Measurements from ENCODE around the gene FAHD2A. TPM values are rescaled to one million over a fixed set of nuclear protein-coding genes. Genes with fewer than 3 reads are reported as not detected.

FAHD2A gene
- total RNA-seq, 2 donors from 2014 or later: 22.8 to 31.4 TPM

- Mint-ChIP-seq H3K27ac (no peak overlapping the region), H3K36me3 (no peaks in the 10 kb centered on the region), H3K4me1 (ENCODE audit: low read depth in 2 of 2) (no peaks in the 10 kb centered on the region), H3K27me3 (peaks cover 2 to 10% of the 10 kb centered on the region in 2 donors), H3K9me3 (no peaks in the 10 kb centered on the region), H3K4me3 (no peak overlapping the region)
- DNase-seq (ENCODE audit: low spot score) (no peak), ATAC-seq (no peak)
Observed at GRCh38 chr2:95380731-95381130, 21.8 kb upstream of the FAHD2A start.

- ATAC-seq: peak in 1 of 2 donors; percentile 2
- no peak for DNase-seq (ENCODE audit: low spot score)
- H3K27me3 Mint-ChIP-seq: peaks cover 2 to 10% of the 10 kb centered on the region in 2 donors
- no peaks in the 10 kb centered on the region for H3K36me3 Mint-ChIP-seq
- H3K4me3 Mint-ChIP-seq: no peak overlapping the region
- H3K9me3 Mint-ChIP-seq: no peaks in the 10 kb centered on the region
- H3K27ac Mint-ChIP-seq: no peak overlapping the region
- no peaks in the 10 kb centered on the region for H3K4me1 Mint-ChIP-seq (ENCODE audit: low read depth in 2 of 2)
Observed at GRCh38 chr2:95381212-95382191, 21.0 kb upstream of the FAHD2A start.

- no peak overlapping the region for H3K27ac Mint-ChIP-seq
- peaks cover 3 to 10% of the 10 kb centered on the region in 2 donors for H3K27me3 Mint-ChIP-seq
- DNase-seq (ENCODE audit: low spot score) (no peak), ATAC-seq (no peak)
- no peaks in the 10 kb centered on the region for H3K36me3 Mint-ChIP-seq
- H3K4me3 Mint-ChIP-seq: no peak overlapping the region
- H3K4me1 Mint-ChIP-seq (ENCODE audit: low read depth in 2 of 2): no peaks in the 10 kb centered on the region
- no peaks in the 10 kb centered on the region for H3K9me3 Mint-ChIP-seq
Observed at GRCh38 chr2:95382192-95382591, 20.3 kb upstream of the FAHD2A start.

GRCh38 chr2:95382686-95383634 lies 19.5 kb upstream of the FAHD2A start:
- Mint-ChIP-seq H3K4me1 (ENCODE audit: low read depth in 2 of 2) (no peaks in the 10 kb centered on the region), H3K9me3 (no peaks in the 10 kb centered on the region), H3K27me3 (peaks cover 3 to 10% of the 10 kb centered on the region in 2 donors), H3K27ac (no peak overlapping the region), H3K36me3 (no peaks in the 10 kb centered on the region), H3K4me3 (no peak overlapping the region)
- no peak for DNase-seq (ENCODE audit: low spot score)
- no peak for ATAC-seq

DNA sequence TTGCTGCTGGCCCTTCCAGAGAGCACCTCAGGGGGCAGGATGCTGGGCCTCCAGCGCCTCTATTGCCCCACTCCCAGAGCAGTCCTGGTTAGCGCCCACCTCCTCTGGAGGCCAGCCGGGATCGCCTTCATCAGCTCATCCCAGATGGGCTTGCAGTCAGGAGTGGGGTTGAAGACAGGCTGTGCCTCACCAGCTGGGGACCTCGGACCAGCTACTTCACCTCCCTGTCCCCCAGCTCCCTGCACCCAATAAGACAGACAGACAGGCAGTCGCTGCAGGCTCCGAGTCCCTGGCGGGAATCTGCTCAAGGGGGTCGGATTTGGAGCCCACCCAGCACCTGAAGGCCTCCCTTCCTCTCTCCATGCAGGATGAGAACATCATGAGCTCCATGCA lies 18.9 kb upstream of the FAHD2A start:
- Mint-ChIP-seq H3K4me3 (no peak overlapping the region), H3K4me1 (ENCODE audit: low read depth in 2 of 2) (no peaks in the 10 kb centered on the region), H3K36me3 (no peaks in the 10 kb centered on the region), H3K27ac (no peak overlapping the region), H3K27me3 (peaks cover 3 to 10% of the 10 kb centered on the region in 2 donors), H3K9me3 (no peaks in the 10 kb centered on the region)
- DNase-seq (ENCODE audit: low spot score): no peak
- ATAC-seq: no peak

DNA sequence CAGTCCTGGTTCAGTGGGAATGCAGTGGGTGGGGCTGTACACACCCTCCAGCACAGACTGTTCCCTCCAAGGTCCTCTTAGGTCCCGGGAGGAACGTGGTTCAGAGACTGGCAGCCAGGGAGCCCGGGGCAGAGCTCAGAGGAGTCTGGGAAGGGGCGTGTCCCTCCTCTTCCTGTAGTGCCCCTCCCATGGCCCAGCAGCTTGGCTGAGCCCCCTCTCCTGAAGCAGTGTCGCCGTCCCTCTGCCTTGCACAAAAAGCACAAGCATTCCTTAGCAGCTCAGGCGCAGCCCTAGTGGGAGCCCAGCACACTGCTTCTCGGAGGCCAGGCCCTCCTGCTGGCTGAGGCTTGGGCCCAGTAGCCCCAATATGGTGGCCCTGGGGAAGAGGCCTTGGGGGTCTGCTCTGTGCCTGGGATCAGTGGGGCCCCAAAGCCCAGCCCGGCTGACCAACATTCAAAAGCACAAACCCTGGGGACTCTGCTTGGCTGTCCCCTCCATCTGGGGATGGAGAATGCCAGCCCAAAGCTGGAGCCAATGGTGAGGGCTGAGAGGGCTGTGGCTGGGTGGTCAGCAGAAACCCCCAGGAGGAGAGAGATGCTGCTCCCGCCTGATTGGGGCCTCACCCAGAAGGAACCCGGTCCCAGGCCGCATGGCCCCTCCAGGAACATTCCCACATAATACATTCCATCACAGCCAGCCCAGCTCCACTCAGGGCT lies 17.5 kb upstream of the FAHD2A start:
- Mint-ChIP-seq H3K36me3 (no peaks in the 10 kb centered on the region), H3K4me3 (no peak overlapping the region), H3K9me3 (no peaks in the 10 kb centered on the region), H3K27ac (no peak overlapping the region), H3K27me3 (peaks cover 3 to 6% of the 10 kb centered on the region in 2 donors), H3K4me1 (ENCODE audit: low read depth in 2 of 2) (no peaks in the 10 kb centered on the region)
- DNase-seq (ENCODE audit: low spot score) (no peak), ATAC-seq (no peak)

- H3K4me3 Mint-ChIP-seq: no peak overlapping the region
- no peak for DNase-seq (ENCODE audit: low spot score)
- no peaks in the 10 kb centered on the region for H3K36me3 Mint-ChIP-seq
- ATAC-seq: no peak
- H3K9me3 Mint-ChIP-seq: no peaks in the 10 kb centered on the region
- H3K27me3 Mint-ChIP-seq: peaks cover 0 to 3% of the 10 kb centered on the region in 2 donors
- H3K27ac Mint-ChIP-seq: no peak overlapping the region
- no peaks in the 10 kb centered on the region for H3K4me1 Mint-ChIP-seq (ENCODE audit: low read depth in 2 of 2)
Observed at GRCh38 chr2:95385570-95385984, 16.9 kb upstream of the FAHD2A start.

DNA sequence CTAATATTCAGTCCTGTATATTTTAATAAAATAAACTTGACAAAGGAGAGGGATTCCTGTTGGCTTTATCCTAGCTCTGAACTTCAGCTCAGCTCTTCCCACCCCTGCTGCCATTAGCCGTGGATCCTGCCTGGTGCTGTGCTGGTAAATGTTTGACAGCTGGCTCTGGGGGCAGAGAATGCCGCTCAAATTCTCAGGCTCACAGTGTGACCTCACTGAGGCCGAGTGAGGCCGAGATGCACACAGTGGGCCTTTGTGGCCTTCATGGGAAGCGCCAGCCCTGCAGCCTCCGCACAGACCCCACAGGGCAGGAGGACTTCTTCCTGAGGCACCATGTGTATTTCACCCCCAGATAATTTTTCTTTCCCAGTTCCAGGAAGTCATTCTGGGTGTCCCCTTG lies 16.5 kb upstream of the FAHD2A start:
- no peak overlapping the region for H3K4me3 Mint-ChIP-seq
- no peak overlapping the region for H3K27ac Mint-ChIP-seq
- ATAC-seq (no peak), DNase-seq (ENCODE audit: low spot score) (no peak)
- H3K36me3 Mint-ChIP-seq: no peaks in the 10 kb centered on the region
- no peaks in the 10 kb centered on the region for H3K4me1 Mint-ChIP-seq (ENCODE audit: low read depth in 2 of 2)
- H3K9me3 Mint-ChIP-seq: no peaks in the 10 kb centered on the region
- peaks cover 0 to 3% of the 10 kb centered on the region in 2 donors for H3K27me3 Mint-ChIP-seq

- Mint-ChIP-seq H3K9me3 (no peaks in the 10 kb centered on the region), H3K27ac (no peak overlapping the region), H3K4me3 (no peak overlapping the region), H3K4me1 (ENCODE audit: low read depth in 2 of 2) (no peaks in the 10 kb centered on the region), H3K27me3 (peaks cover 0 to 3% of the 10 kb centered on the region in 2 donors), H3K36me3 (no peaks in the 10 kb centered on the region)
- no peak for DNase-seq (ENCODE audit: low spot score)
- no peak for ATAC-seq
Observed at GRCh38 chr2:95387358-95387757, 15.2 kb upstream of the FAHD2A start.

DNA sequence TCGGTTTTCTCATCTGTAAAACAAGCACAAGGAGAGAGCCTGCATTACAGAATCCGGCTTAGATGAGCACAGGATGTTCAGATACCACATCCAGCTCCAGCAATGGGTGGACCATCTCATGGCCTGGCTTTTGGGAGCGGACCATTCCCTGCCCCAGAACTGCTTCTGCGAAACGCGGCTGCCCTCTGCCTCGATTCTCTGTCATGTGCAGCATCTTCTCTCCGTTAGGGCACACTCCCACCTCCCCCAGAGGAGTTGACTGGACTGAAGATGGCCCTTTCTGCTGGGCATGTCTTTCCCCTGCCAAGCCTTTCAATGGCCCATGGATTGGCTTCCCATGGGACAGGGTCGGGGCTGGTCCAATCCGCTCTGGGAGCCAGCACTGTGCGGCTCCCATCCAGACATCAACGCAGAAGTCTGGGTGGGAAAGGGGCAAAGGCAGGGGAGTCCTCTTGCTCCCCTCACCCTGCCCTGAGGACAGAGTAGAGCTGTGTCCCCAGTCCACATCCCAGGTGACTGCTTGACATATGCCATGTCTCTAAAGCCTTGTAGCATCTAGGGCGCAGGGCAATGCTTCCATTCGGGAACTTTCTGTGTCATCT lies 14.3 kb upstream of the FAHD2A start:
- Mint-ChIP-seq H3K27me3 (peaks cover 0 to 3% of the 10 kb centered on the region in 2 donors), H3K4me1 (ENCODE audit: low read depth in 2 of 2) (no peaks in the 10 kb centered on the region), H3K9me3 (no peaks in the 10 kb centered on the region), H3K36me3 (no peaks in the 10 kb centered on the region), H3K4me3 (no peak overlapping the region), H3K27ac (no peak overlapping the region)
- ATAC-seq: no peak
- no peak for DNase-seq (ENCODE audit: low spot score)

- no peak for DNase-seq (ENCODE audit: low spot score)
- Mint-ChIP-seq H3K4me1 (ENCODE audit: low read depth in 2 of 2) (no peaks in the 10 kb centered on the region), H3K9me3 (no peaks in the 10 kb centered on the region), H3K27ac (no peak overlapping the region), H3K4me3 (no peak overlapping the region), H3K27me3 (peaks cover 0 to 3% of the 10 kb centered on the region in 2 donors), H3K36me3 (no peaks in the 10 kb centered on the region)
- peak in 1 of 2 donors; percentile 16 for ATAC-seq
Observed at GRCh38 chr2:95388856-95389244, 13.7 kb upstream of the FAHD2A start.

DNA sequence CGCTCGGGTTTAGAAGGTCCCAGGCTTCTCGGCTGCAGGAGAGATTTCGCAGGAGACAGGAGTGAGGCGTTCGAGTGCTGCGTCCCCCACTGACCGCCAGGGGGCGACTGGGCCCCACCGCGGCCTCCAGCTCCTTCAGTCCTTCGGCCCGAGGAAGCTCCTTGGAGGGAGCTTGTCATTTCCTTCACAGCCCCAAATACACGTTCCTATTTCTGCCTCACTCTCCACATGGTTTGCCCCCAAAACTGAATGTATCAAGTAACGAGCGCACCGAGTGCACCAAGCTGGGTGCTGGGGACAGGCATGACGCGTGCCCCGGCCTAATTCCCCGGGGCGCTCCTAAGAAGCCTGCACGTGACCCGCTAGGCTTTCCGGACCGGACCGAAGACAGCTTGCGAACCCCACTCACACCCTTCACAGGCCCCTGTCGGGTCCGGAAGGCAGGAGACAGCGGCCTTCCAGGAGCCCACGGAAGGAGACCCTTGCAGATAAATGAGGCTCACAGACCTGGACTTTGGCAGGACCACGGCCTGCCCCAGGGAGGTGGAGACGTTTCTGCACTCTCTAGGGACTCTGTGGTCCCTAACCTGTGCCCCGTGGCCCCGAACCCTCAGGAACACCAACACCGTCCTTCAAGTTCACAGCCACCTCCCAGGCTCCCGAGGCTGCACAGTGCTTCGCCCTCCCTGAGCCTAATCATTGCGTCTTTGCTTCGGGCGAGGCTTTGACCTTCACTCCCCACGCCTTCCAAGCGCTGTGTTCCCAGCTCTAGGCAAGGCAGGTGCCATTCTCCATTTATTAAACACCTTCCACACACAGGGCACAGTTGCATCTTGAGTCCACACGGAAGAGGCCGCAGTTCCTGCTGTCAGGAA lies 13.0 kb upstream of the FAHD2A start:
- Mint-ChIP-seq H3K9me3 (no peaks in the 10 kb centered on the region), H3K27ac (no peak overlapping the region), H3K4me3 (no peak overlapping the region), H3K4me1 (ENCODE audit: low read depth in 2 of 2) (no peaks in the 10 kb centered on the region), H3K27me3 (peaks cover 0 to 3% of the 10 kb centered on the region in 2 donors), H3K36me3 (no peaks in the 10 kb centered on the region)
- DNase-seq (ENCODE audit: low spot score) (no peak), ATAC-seq (peak; percentile 59)

Measured in natural killer cell treated with Interleukin-12 subunit alpha and Interleukin-12 subunit beta and Interleukin-15 and Interleukin-18, amount 100 ng/mL, for 72 hours (primary cell).